Endodermal cell (in vitro differentiated cells): Measurements from ENCODE around the gene YIPF6. TPM values are rescaled to one million over a fixed set of nuclear protein-coding genes. Genes with fewer than 3 reads are reported as not detected.
"Not testable (repeated sequence)": the region's sequence is repeated elsewhere in the genome, so short reads cannot be mapped to it uniquely, and the experiment has no call there.

Source experiments
- DNase-seq: peaks from one replicate; pipeline ENCODE4 v3.0.0-alpha.2; 2017
- H3K27ac ChIP-seq: 2 replicates; pipeline ENCODE4 v1.5.1; 2013; ENCODE audit warnings: mild to moderate bottlenecking, low read depth, low read length, moderate library complexity
- H3K27me3 ChIP-seq: 2 replicates; pipeline ENCODE4 v1.6.1; 2013; ENCODE audit warnings: mild to moderate bottlenecking, low read length, moderate library complexity; ENCODE audit not compliant: insufficient read depth, control insufficient read depth, poor library complexity, severe bottlenecking
- H3K36me3 ChIP-seq: 2 replicates; pipeline ENCODE4 v1.7.0; 2013; ENCODE audit warnings: mild to moderate bottlenecking, low read length, moderate library complexity; ENCODE audit not compliant: control insufficient read depth, insufficient read depth
- H3K4me1 ChIP-seq: one replicate; pipeline ENCODE4 v1.7.0; 2013; ENCODE audit warnings: low read length; ENCODE audit not compliant: control insufficient read depth, insufficient read depth
- H3K4me3 ChIP-seq: 2 replicates; pipeline ENCODE4 v1.5.1; 2013; ENCODE audit warnings: mild to moderate bottlenecking, low read length, moderate library complexity
- H3K9ac ChIP-seq: 2 replicates; pipeline ENCODE4 v1.6.1; 2013; ENCODE audit warnings: mild to moderate bottlenecking, low read length, moderate library complexity; ENCODE audit not compliant: poor library complexity, severe bottlenecking; ENCODE audit errors: extremely low read depth
- H3K9me3 ChIP-seq: 2 replicates; pipeline ENCODE4 v1.6.1; 2013; ENCODE audit warnings: mild to moderate bottlenecking, low read length, moderate library complexity; ENCODE audit not compliant: control insufficient read depth
- H3K27ac Mint-ChIP-seq: 2 replicates; pipeline ENCODE4 v1.8.0; 2020; ENCODE audit warnings: mixed read lengths
- H3K27me3 Mint-ChIP-seq: 2 replicates; pipeline ENCODE4 v1.8.0; 2021; ENCODE audit warnings: mild to moderate bottlenecking, mixed read lengths; ENCODE audit not compliant: insufficient read depth
- H3K36me3 Mint-ChIP-seq: 2 replicates; pipeline ENCODE4 v1.8.0; 2020; ENCODE audit warnings: low read depth, mixed read lengths
- H3K4me1 Mint-ChIP-seq: 2 replicates; pipeline ENCODE4 v1.8.0; 2020; ENCODE audit warnings: mixed read lengths
- H3K4me3 Mint-ChIP-seq: 2 replicates; pipeline ENCODE4 v1.8.0; 2020; ENCODE audit warnings: mild to moderate bottlenecking, moderate library complexity, mixed read lengths
- H3K9me3 Mint-ChIP-seq: 2 replicates; pipeline ENCODE4 v1.8.0; 2020; ENCODE audit warnings: mild to moderate bottlenecking, mixed read lengths
- WGBS, 2 experiments: methylation state at CpG; one replicate each; pipeline versions ENCODE4 v1.1.5 to v1.1.7; 2013; ENCODE audit warnings: missing lambda C conversion rate in 2 of 2, mixed read lengths in 1 of 2; ENCODE audit not compliant: insufficient coverage in 1 of 2, insufficient read length in 1 of 2; 5-methylcytosine and 5-hydroxymethylcytosine counted together
- total RNA-seq, 2 donors: library from RNA; stranded (reverse); fragmentation: NEBNext Ultra II Directional in 1 of 2; extraction: Animal tissue kit (Norgen Biotek cat#: 25700) in 1 of 2; gene quantifications; 2 replicates in 1 of 2; 3 replicates in 1 of 2; pipeline ENCODE4 v1.2.1, GENCODE V29; 2021
- TF ChIP-seq, protein P1 (sequence below): fragments of 200-600 bp; sonication (generic); conservative IDR thresholded peaks from 2 replicates; pipeline ENCODE4 v1.5.0; 2021; ENCODE audit warnings: antibody characterized with exemption, mild to moderate bottlenecking

Gene YIPF6
- total RNA-seq, 2 donors from 2014 or later: 36.9 to 40.7 TPM

DNA sequence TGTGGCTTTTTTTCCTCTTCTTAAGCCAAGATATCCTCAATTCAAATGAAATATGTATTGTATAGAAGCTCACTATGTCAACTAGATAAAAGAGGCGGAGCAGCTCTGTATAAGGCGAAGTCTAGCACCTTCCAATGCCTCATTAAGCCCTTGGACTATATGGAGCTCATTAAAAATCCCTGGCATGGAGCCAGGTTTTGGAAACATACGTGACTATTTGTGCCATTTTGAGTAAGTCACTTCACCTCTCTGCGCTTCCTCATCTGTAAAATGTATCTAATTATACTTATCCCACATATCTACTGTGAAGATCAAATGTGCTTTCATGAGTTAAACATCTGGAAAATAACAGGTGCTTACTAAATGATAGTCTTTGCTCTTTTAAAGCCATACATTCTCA, 57.2 kb downstream of the YIPF6 start:
- H3K27me3 ChIP-seq: no peaks in the 10 kb centered on the region
- no peaks in the 10 kb centered on the region for H3K27me3 Mint-ChIP-seq
- no peak overlapping the region for H3K4me3 Mint-ChIP-seq

DNA sequence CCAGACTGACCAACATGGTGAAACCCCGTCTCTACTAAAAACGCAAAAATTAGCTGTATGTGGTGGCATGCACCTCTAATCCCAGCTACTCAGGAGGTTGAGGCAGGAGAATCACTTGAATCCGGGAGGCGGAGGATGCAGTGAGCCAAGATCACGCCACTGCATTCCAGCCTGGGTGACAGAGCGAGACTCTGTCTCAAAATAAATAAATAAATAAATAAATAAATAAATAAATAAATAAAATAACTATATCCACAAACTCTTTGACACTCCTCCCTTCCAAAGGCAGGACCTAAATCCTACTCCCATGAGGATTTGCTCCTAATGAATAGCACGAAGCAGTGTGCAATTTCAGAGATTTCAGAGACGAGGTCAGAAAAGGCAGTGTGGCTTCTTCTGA, 58.3 kb downstream of the YIPF6 start:
- H3K9ac ChIP-seq, H3K36me3 ChIP-seq, H3K4me1 Mint-ChIP-seq, H3K27me3 Mint-ChIP-seq, H3K27ac Mint-ChIP-seq, H3K4me3 Mint-ChIP-seq, H3K36me3 Mint-ChIP-seq, H3K9me3 ChIP-seq, DNase-seq, H3K4me1 ChIP-seq, H3K27me3 ChIP-seq, H3K27ac ChIP-seq, H3K4me3 ChIP-seq: not testable (repeated sequence)
- H3K9me3 Mint-ChIP-seq: peaks cover 58% of the 10 kb centered on the region
- 95% methylated on average over 6 of the region's 8 CpGs; no CpG with 5 or more reads in 1 of the 2 experiments for WGBS, 2 experiments

More for the DNA sequence above, 57.2 kb downstream of the YIPF6 start:
- Mint-ChIP-seq H3K9me3 (peaks cover 48% of the 10 kb centered on the region), H3K4me1 (no peaks in the 10 kb centered on the region), H3K36me3 (no peaks in the 10 kb centered on the region), H3K27ac (no peak overlapping the region)
- Histone ChIP-seq H3K9me3 (no peaks in the 10 kb centered on the region), H3K27ac (no peak overlapping the region), H3K4me1 (no peaks in the 10 kb centered on the region), H3K9ac (no peak overlapping the region), H3K4me3 (no peak overlapping the region), H3K36me3 (no peaks in the 10 kb centered on the region)
- DNase-seq: no peak
- WGBS, 2 experiments: 94% methylated on average over 3 of the region's 4 CpGs; no CpG with 5 or more reads in 1 of the 2 experiments
- TF ChIP-seq, protein P1, sequence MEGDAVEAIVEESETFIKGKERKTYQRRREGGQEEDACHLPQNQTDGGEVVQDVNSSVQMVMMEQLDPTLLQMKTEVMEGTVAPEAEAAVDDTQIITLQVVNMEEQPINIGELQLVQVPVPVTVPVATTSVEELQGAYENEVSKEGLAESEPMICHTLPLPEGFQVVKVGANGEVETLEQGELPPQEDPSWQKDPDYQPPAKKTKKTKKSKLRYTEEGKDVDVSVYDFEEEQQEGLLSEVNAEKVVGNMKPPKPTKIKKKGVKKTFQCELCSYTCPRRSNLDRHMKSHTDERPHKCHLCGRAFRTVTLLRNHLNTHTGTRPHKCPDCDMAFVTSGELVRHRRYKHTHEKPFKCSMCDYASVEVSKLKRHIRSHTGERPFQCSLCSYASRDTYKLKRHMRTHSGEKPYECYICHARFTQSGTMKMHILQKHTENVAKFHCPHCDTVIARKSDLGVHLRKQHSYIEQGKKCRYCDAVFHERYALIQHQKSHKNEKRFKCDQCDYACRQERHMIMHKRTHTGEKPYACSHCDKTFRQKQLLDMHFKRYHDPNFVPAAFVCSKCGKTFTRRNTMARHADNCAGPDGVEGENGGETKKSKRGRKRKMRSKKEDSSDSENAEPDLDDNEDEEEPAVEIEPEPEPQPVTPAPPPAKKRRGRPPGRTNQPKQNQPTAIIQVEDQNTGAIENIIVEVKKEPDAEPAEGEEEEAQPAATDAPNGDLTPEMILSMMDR: no peak

DNA sequence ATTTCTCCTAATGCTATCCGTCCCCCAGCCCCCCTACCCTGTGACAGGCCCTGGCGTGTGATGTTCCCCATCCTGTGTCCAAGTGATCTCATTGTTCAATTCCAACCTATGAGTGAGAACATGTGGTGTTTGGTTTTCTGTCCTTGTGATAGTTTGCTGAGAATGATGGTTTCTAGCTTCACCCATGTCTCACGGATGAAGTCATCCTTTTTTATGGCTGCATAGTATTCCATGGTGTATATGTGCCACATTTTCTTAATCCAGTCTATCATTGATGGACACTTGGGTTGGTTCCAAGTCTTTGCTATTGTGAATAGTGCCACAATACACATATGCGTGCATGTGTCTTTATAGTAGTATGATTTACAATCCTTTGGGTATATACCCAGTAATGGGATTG, 61.1 kb downstream of the YIPF6 start:
- H3K27ac Mint-ChIP-seq, DNase-seq, H3K9ac ChIP-seq, H3K4me3 Mint-ChIP-seq, H3K36me3 Mint-ChIP-seq, H3K27me3 ChIP-seq, H3K4me3 ChIP-seq, H3K27me3 Mint-ChIP-seq, H3K36me3 ChIP-seq, H3K9me3 ChIP-seq, H3K27ac ChIP-seq, H3K4me1 Mint-ChIP-seq, H3K4me1 ChIP-seq: not testable (repeated sequence)
- WGBS, 2 experiments: 76% methylated on average over 2 of the region's 4 CpGs; no CpG with 5 or more reads in 1 of the 2 experiments
- peaks cover 69% of the 10 kb centered on the region for H3K9me3 Mint-ChIP-seq

DNA sequence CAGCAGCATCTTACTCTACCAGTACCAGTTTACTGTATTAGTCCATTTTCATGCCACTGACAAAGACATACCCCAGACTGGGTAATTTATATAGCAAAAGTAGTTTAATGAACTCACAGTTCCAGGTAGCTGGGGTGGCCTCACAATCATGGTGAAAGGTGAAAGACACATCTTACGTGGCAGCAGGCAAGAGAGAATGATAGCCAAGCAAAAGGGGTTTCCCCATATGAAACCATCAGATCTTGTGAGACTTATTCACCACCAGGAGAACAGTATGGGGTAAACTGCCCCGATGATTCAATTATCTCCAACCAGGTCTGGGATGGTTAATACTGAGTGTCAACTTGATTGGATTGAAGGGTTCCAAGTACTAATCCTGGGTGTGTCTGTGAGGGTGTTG, 69.3 kb downstream of the YIPF6 start:
- no peak overlapping the region for H3K27ac ChIP-seq
- H3K27me3 ChIP-seq: no peaks in the 10 kb centered on the region
- WGBS, 2 experiments: 83 to 100% methylated on average over 1 to 2 of the region's 2 CpGs
- no peak overlapping the region for H3K4me3 Mint-ChIP-seq
- H3K36me3 Mint-ChIP-seq: no peaks in the 10 kb centered on the region
- H3K4me1 Mint-ChIP-seq: no peaks in the 10 kb centered on the region
- no peaks in the 10 kb centered on the region for H3K27me3 Mint-ChIP-seq
- no peak overlapping the region for H3K27ac Mint-ChIP-seq
- no peak for DNase-seq
- H3K9ac ChIP-seq: no peak overlapping the region
- peaks cover 61% of the 10 kb centered on the region for H3K9me3 Mint-ChIP-seq
- TF ChIP-seq, protein P1: no peak
- no peaks in the 10 kb centered on the region for H3K36me3 ChIP-seq
- H3K4me1 ChIP-seq: no peaks in the 10 kb centered on the region
- H3K4me3 ChIP-seq: no peak overlapping the region
- no peaks in the 10 kb centered on the region for H3K9me3 ChIP-seq
